NCI-H2107 treated with DMSO at 0.1 percent for 48 hours (cell line): ENCODE measurements around the gene EPHB1.

ENCODE experiments used
- DNase-seq: peaks from one replicate; lab custom pipeline; 2025; ENCODE audit not compliant: unreplicated experiment; lab: John Stamatoyannopoulos, UW

Gene EPHB1

DNA sequence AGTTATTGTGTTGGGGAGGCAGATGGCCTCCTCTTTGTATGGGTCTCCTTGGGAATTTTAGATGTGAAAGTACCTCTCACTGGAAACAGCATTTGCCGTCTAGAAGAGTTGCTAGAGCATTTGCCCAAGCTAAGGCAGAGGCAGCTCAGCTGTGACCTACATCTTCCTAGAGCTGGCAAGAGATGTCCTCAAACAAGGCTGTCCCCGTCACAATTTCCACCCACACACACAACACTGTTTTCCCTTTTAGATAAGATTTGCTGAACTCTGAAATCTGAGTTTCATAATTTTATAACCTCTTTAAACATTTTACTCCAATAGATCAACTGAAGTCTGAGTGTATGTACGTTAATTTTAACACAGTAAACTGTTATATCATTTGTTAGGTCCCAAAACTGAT is 352.6 kb downstream of the EPHB1 start:
- DNase-seq: no peak

DNA sequence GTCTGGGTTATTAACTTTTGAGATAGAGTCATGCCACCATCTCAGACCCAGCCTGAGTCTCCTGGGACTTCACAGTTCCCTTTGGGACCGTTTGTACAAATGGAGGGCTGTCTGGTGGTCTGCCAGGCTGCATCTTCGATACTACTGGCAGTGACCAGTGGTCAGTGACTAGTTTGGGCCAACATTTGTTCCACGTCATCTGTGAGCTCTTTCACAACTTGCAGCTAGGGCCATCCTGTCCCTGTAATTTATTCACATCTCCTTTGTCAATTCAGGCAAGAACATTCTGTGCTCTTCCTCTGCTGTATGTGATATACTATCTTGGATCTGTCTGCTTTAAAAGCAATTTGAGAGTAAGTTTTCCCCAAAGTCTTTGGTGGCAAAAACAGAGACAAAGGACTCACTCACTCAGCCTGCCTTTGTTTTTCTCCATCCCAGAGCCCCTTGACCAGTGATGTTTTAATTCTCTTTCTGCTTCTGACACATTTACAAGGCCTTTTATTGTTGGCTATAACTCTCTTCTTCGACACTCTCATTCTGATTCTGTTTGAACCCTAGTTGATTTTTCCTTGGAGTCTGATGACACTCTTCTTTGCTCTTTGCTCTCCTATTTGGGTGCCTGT is 353.4 kb downstream of the EPHB1 start:
- no peak for DNase-seq

DNA sequence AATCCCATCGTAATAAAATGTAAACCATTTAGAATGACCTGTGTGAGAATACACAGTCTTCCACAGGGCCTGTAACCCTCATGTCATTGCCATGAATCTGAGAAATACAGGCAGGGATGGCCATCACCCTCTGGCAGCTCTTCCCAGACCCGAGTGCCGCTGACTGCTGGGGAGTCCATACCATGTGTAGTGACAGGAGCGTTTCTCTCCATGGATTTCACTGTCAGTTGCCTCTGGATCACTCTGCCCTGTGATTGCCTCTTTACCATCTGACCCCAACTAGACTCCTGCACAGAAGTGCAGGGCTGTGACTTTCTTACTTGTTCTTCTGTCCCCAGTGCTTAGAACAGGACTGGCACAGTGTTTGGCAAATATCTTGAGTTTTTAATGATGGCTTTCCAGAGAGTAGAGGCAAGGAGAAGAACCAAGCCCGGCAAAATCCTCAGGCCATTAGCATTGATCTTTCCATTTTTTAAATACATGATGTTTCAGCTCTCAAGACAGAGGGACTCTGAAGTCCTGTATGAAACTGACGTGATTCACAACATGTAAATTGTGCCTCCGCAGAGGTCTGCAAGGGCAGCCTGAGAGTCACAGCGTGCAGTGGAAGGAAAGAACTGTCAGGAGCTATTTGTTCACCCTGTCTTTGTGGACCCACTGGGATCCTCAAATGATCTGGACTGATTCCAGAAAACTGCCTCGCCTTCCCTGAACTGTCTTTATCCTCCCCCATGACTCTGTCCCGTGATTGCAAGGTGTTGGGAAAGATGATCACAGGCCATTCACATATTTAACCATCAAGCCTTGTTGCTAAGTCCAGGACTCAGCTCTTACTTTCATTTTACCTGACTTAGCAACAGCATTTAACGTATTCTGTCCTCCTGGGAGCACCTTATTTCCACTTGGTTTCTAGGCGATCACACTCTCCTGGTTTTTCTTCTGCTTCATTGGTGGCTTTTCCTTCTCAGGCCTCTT is 354.9 kb downstream of the EPHB1 start:
- DNase-seq: no peak

DNA sequence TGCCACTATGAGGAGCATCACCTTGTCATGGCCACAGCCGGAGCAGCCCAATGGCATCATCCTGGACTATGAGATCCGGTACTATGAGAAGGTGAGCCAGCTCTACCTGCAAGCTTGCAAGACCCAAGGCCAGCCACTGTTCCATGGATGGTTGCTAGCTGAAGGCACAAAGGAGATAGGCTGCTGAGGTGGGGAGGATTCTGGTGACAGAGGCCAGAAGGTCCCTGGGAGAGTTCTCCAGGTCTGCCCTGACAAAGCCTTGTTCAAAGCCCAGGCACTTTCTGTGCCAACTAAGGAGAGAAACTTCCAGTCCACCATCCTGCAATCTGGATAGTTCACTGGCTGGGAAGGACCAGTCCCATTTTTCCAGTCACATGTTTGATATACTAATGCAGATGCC is 359.1 kb downstream of the EPHB1 start:
- DNase-seq: no peak

DNA sequence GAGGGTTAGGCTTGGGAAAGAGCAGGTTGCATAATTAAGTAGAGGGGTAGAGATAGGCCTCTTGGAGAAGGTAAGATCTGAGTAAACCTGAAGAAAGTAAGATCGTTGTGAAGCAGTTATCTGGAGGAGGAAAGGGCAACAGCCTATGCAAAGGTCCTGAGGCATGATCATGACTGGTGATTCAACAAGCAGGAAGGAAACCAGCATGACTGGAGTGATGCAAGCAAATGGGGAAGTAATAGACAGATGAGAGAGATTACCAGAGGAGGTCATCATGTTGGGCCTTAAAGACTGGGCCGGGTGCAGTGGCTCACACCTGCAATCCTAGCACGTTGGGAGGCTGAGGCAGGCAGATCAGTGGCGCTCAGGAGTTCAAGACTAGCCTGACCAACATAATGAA is 360.2 kb downstream of the EPHB1 start:
- no peak for DNase-seq

DNA sequence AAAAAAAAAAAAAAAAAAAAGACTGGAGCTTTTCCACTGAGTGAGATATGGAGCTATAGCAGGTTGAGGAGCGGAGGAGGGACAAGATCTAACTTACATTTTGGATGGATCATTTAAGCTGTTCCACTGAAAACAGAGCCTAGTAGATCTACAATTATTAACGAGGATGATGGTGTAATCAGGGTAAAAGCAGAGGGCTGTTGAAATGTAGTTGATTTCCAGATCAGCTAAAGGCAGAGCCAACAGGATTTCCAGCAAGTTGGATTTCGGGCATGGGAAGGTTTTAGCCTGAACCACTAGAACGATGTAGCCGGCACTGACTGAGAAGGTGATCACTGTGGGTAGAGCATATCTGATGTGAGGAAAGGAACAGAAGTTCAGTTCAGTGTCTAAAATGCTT is 360.7 kb downstream of the EPHB1 start:
- no peak for DNase-seq

DNA sequence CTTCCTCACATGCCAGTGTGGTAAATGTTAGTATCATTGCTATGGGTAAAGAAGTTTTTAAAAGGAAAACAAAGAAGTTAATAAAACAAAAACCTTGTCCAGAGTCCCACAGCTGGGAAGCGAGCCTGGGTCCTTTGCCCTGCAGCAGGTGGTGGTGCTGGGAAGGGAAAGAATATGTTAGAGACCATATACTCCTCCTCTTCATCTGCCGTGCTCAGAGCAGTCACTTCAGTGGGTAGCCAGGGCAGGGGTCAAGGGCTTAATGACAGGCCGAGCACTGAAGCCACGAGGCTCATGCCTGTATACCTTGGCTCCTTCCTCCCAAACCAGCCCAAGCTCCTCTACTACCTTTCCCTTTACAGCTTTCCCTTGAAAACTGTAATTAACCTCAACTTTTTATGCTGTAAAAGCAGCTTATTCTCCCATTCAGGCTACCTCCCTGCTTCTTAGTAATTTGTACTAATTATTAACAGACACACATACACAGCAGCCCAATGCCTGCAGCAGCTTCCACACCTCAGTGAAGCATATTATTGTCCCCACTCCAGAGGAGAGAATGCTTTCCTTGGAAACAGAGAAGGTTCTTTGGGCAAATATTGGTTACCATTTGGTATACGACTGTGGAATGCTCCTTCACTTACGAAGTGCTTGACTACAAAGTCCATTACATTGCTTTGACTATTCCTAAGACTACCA is 362.1 kb downstream of the EPHB1 start:
- no peak for DNase-seq

DNA sequence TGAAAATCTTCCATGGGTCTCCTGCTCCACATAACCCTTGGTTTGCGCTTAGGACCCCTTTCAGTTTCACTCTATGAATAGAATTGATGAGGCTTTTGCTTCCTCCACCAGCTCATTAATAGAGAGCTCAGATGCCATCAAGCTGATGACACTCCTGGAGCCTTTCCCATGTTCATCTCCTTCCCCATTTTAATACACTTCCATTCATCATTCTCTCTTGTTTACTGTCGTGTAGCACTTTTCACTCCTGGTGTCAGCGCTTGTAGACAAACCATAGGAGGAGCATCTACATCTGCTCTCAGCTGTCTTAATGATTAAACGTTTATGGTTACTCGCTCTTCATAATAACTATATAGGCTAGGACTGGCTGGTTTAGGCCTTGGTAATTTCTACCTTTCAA is 363.5 kb downstream of the EPHB1 start:
- no peak for DNase-seq

DNA sequence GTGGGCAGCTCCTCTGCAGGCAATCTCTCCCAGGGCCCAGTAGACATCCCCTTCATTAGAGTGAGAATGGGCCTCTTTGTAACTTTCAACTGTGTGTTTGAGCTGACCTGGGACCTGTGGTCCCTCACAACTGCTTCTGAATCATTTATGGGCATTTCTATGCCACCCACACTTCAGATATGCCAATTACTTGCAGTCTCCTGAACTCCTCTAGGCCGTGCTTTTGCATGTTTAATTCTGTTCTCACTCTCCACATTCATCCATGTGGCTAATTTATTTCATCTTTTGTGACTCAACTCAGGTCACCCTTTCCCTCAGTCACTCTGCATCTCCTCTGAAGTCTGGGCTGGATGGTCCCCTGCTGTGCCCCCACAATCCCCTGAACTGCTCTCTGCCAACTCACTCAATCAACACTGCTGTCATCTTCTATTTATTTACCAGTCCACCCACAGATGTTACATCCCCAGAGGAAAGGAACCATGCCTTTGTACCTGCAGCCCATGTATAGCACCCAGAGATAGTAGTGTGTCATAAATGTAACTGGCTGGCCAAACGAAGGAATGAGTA is 364.7 kb downstream of the EPHB1 start:
- no peak for DNase-seq

DNA sequence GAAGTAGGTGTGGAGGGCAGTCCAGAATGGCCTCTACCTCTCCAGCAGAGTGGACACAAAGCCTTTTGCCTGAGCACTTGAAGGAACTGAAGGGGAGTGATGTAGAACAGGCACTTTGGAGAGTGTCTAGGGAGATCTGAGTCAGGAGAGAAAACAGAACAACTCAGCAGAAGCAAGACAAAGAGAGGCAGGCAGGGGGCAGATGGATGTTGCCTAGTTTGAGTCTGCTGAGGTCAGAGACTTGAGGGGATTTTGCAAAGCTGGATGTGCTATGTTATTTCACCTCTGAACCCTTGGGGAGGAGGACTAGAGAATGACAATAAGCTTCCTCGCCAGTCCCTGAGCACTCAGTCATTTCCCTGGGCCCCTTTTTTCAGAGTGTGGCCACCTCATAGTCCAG is 366.4 kb downstream of the EPHB1 start:
- no peak for DNase-seq

DNA sequence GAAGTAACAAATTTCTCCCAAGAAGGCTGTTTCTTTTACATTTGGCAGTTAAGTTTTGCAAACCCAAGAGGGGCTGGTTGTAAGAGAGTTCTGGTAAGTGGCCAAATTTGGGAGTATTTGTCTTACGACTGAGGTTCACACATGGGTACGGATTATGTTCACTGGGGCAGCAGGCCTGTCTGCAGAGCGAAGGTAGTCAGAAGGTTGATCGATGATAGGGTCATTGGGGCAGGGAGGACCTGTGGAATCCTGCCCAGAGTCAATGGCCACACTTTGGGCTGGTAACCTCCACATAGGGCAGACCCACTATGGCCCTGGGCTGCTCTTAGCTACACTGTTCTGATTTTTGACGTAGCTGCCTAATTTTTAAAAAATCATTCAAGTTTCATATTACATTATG is 368.6 kb downstream of the EPHB1 start:
- no peak for DNase-seq

DNA sequence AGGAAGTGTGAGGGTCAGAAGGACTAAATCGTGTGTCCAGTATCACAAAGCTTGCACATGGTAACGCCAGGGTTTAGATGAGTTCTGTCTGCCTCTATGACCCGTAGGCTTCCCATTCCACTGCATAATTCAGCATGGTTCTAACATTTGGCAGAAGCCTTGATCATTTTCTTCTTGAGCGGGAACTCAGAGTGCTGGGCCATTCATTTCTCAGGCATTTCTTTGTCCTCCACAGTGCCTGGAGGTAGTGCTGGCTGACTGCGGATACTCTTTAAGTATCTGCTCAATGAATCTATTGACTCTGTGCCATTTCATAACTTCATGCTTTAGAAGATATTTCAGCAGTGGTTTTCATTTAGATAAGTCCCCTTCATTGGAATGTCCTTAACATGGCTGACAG is 370.2 kb downstream of the EPHB1 start:
- DNase-seq: no peak

DNA sequence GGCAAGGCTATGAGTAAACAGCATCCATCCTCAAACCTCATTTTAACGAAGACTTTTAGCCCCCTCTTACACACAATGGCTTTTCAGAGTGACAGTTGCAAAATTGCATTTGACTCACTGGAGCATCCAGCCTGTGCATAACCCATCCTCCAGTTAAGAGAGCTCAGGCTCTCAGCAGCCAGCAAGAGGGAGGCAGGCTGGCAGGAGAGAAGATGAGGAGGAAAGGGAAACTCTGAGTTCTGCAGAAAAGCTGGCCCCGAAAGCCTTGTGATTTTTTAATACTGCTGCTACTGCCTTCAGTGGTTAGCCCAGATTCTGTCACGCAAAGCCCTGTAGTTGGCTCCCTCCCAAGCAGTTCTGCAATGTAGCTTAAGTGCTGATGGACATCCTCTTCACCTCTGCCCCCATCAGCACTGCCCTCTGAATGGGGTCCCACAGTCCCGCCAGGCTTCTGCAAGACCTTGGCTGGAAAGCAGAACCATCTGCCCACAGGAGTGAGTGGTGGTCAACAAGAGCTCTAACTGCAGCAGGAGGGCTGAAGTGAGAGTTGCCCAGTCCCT is 371.3 kb downstream of the EPHB1 start:
- DNase-seq: no peak

DNA sequence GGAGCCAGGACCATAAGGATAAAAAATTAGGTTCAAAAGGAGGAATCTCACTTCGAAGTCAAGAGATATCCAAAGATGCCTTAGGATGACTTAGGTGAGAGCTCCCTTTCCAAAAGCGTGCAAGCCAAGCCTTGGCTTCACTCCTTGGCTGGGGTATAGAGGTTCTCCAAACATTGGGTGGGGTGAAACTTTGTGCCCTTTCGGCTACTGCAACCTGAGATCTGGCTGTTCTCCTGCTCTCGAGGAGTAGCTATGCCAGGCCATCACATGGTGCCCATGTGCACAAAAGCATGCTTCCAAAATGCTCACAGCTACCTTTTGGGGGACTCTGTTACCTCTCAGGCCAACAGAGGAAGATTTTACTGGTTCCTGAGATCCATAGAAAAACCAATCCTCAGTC is 373.8 kb downstream of the EPHB1 start:
- DNase-seq: no peak

DNA sequence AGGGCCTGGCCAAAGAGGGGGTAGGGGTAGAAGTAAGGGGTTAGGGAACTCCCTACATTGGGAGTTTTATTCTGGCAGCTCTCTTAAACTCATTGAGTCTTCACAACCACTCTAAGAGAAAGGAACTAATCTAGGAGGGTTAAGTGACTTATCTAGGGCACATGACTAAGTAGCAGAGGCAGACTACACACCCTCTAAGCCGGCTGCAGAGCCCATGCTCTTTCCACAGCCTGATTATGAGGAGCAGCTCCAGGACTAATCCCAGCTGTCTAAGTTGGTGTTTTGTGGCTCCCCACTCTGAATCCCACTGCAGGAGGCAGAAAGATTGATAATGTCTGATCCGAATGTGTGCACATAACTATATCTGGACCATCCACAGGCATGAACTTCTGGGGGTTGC is 374.6 kb downstream of the EPHB1 start:
- DNase-seq: no peak

DNA sequence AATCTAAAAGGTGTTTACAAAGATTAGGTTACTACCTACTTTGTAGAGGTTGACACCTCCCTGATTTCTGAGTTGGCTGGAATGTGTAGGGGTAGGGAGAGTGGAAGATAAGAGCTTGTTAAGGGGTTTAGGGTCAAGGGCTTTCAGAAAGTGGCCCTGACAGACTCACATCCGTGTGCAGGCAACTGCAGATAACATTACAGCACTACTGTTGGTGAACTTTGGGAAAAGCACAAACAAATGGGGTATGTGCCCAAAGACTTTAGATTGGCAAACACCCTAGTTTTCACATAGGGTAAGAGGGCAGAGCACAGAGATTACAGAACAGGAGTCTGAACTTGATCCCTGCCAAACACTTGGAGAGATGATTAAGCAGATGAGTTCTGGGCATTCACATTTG is 375.7 kb downstream of the EPHB1 start:
- no peak for DNase-seq

DNA sequence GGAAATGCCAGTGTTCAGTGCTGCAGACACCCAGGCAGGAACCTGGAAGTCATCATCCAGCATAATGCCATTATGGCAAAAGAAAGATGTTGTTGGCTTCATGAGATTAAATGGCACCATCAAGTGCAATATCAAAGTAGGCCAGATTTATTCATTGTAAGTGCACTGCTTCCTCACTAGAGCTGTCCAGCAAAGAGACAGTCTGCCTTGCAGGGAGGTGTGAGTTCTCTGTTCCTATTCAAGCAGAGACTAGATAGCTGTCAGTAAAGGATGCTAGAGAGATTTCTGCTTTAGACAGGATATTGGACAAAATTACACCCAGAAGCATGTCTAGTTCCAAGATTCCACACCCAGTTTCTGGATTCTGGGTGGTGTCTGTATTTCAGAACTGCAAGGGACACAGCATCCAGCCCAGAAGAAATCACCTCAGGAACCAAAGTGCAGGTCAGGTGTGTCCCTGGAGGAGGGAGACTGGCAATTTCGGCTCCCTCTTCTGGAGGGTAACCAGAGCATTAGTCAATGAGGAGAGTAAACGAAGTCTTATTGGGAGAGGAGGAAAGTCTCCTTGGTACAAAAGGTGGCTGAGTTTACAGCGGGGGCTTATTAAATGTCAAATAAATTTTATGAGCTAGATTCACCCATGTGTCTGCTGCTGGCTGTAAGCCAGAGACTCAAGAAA is 377.3 kb downstream of the EPHB1 start:
- DNase-seq: no peak

DNA sequence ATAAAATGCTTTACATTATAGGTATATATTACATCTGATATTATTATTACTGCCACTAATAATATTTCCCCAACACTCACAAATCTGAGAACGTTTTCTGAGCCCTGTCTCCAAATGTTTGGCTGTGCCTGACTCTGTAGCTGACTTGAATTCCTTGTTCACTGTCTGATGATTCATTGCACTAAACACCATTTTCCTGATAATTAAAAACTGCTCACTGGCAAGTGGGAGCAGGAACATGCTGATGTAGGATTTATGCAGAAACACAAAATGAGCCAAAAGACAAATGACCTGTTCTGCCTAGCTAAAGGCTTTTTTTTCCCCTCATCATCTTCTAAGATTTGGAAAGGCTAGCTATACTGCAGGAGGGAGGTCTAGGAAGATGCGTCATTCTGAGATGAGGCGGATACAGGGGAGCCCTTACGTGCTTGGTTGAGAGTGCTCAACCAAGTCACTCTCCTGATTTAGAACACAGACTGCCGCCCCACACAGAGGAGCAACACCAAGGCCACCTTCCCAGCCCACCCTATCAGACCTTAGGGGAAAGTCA is 380.7 kb downstream of the EPHB1 start:
- no peak for DNase-seq

DNA sequence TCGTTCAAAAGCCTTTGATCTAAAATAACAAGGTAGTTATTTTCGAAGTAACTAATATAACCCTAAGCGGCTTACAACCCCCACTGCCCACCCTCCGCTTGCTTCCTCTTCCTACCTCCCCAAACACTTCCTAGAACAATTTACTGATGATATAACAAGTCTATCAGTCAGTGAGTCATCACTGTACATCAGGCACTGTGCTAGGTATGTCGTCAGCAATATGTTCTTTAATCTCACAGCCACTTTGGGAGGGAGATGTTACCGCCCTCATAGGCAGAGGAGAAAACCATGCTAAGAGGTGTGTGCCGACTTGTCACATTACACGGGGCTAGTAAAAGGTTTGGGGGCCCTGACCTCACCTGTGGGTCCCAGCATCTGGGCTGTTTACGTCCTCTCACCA is 381.8 kb downstream of the EPHB1 start:
- DNase-seq: no peak

DNA sequence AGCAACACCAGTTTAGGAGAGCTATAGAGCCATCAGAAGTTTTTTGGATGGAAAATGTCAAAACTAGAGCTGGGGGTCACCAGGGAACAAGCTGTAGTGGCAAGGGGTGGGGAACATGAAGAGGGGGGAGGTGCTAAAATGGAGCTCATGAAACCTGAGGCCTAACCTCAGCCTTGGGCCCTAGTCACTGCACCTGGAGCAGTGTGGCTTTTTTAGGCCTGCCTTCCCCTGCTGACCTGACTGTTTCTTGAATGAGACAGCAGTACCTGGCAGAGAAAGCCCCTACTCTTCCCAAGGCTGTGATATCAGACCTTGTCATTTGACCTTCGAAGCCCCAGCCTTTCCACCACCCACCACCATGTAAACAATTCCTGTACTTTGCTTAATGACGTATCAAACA is 383.5 kb downstream of the EPHB1 start:
- no peak for DNase-seq
